ENCODE results near the gene ICAM2.

ICAM2 gene

GRCh38 chr17:63973930-63974593 is 46.4 kb downstream of the ICAM2 start:
- no peak for DNase-seq

GRCh38 chr17:63973247-63973646 is 47.2 kb downstream of the ICAM2 start:
- DNase-seq = no peak

- DNase-seq = no peak
Observed at GRCh38 chr17:63972796-63973195, 47.6 kb downstream of the ICAM2 start, which contains the start of gene SCN4A. SCN4A (minus strand) TSS chr17:63972918; CDS start chr17:63972841, 77 bp downstream.

GRCh38 chr17:63969278-63969677 is 51.2 kb downstream of the ICAM2 start:
- DNase-seq = no peak

DNA sequence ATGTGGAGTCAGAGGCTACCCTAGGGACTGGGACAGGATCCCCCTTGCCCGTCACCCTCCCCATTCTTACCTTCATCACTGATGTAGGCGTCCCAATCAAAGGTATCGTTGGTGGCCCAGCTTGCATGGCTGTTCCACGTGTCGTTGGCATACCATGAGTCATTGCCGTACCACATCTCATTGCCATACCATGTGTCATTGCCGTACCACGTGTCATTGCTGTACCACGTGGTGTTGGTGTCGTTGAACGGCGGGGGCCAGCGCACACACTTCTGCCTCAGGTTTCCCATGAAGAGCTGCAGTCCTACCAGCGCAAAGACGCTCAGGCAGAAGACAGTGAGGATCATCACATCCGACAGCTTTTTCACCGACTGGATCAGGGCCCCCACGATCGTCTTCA is 52.5 kb downstream of the ICAM2 start:
- no peak for DNase-seq

GRCh38 chr17:63966646-63967264 is 53.7 kb downstream of the ICAM2 start:
- no peak for DNase-seq

DNA sequence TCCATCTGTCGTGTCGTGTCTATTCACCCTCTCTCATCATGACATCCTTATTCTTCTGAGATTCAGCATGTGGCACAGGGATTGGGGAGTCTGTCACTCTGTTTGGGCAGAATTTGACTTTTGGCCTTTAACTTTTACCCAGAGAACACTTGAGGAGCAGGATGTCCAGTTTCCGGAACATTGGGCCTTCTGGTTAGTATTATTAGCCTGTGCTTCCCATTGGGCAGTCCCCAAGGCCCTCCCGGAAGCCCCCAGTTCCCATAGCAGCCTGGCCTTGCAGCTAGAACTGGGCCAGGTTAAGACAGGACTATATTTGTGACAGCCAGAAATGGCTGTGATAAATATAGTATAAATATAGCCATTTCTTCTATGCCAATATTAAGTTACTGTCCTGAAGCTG is 57.3 kb downstream of the ICAM2 start:
- DNase-seq = no peak

GRCh38 chr17:63962298-63962744 is 58.1 kb downstream of the ICAM2 start:
- DNase-seq = no peak

DNA sequence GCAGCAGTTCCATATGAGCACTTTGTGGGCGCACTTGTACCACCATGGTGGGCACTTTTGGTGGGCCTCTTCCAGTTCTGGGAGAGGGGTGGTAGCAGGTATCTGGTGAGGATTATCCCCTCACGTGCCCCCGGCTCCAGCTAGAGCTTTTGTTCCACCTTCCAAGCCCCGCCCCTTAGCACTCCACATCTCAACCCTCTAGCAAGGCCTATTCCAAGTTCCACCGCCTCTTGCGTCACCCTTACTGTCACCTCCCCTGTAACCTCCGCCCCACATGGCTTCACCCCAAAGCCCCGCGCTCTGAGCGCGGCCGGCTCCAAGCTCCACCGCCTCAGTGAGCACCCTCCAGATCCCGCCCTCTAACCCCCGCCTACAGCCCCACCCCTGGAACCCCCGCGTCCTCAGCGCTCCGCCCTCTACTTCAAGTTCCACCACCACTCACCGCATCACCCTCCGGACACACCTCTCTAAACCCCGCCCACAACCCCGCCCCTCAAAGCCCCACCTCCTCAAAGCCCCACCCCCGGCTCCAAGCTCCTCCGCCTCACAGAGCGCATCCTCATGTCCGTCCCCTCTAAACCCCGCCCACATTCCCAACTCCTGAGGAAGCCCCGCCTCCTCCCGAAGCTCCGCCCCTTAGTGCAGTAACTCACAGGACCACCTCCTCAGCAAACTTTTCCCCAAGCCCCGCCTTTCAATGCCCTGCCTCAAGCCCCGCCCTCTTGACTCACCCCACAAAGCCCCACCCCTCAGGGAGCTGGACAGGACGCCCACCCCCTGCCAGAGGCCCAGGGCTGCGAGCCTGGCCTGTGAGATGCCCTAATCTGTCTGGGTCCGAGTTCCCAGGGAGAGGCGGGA is 58.8 kb downstream of the ICAM2 start:
- no peak for DNase-seq

GRCh38 chr17:63960430-63960829 is 60.0 kb downstream of the ICAM2 start:
- DNase-seq = no peak

- no peak for DNase-seq
Observed at GRCh38 chr17:63960006-63960405, 60.4 kb downstream of the ICAM2 start.

- no peak for DNase-seq
Observed at GRCh38 chr17:63956296-63956920, 64.0 kb downstream of the ICAM2 start.

- DNase-seq = no peak
Observed at GRCh38 chr17:63955791-63956190, 64.6 kb downstream of the ICAM2 start.

DNA sequence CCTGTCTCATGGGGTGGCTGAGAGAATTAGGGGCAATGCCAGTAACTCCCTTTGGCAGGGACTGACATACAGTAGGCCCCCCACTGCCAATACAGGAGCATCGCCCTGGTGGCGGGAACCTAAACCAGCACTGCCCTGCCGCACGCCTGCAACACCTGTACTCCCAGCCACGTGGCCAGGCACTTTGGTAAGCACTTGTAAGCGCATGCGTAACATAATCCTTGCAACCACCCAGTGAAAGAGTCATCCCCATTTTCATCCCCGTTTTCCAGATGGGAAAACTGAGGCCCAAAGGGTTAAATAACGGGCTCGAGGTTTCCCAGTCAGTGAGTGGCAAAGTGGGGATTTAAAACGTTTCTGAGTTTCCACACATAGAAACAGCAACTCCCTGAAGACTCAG is 65.2 kb downstream of the ICAM2 start:
- no peak for DNase-seq

DNA sequence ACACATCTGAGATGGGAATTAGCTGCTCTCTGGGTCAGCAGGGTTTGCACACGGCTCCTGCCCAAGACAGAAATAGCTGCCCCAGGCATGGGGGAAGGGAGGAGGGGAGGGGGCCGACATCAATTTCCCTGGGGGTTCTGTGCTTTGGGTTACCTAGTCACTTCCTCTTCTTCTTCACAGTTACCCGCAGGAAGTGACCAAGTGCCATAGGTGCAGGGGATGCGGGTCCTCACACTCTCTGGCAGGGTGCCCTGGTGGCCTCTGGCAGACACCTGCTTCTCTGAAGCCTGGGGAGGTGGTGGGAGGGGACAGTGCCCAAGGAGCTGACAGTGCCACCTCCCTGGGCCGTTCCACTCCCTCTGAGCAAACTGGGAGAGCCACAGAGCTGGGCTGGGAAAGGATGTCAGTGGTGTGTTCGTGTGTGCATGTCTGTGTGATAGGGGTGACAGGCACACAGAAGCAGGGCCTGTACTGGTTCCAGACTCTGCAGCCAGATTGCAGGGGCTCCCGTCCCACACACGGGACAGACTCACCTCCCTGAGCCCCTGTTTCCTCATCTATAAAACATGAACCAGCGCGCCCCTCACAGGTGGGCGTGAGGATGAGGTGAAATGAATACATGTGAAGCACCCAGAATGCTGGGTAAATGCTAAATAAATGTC is 65.9 kb downstream of the ICAM2 start:
- no peak for DNase-seq

Measured in NCI-H2171 (cell line).